K562 (cell line): ENCODE measurements around the gene ZNF300. TPM values are rescaled to one million over a fixed set of nuclear protein-coding genes. Genes with fewer than 3 reads are reported as not detected.

Experiments used
- ATAC-seq: fragments of 200-7000 bp; cut with Tn5 transposase; 3 replicates; pipeline ENCODE4 v1.9.1; 2020; ENCODE audit warnings: moderate library complexity
- BruUV-seq: library from RNA; stranded (reverse); fragments of 400-500 nt; replicated peaks from 2 replicates; lab custom pipeline; 2021; lab: Mats Ljungman, UMichigan
- CTCF ChIA-PET: fragments of 300-600 bp; formaldehyde crosslinking; extraction: SDS; loops from one replicate; lab custom pipeline; 2021; ENCODE audit warnings: low intra/inter-chr PET ratio; lab: Yijun Ruan, JAX
- POLR2A ChIA-PET: fragments of 300-600, 350-650 bp; sonication (Branson Sonifier 250); formaldehyde crosslinking; extraction: SDS; loops from one replicate; lab custom pipeline; 2021; ENCODE audit warnings: antibody characterized with exemption, inconsistent platforms; lab: Yijun Ruan, JAX
- DNase-seq, 4 experiments: peaks; one replicate each; pipeline versions ENCODE4 v3.0.0 to v3.0.0-alpha.2; 2011 to 2018; ENCODE audit warnings: low spot score in 3 of 4, mixed read lengths in 3 of 4; ENCODE audit errors: extremely low read depth in 1 of 4
- FAIRE-seq: peaks from 2 replicates; lab custom pipeline; 2011; peaks lifted over from hg19 to GRCh38; lab: Jason Lieb, UNC
- H2AFZ ChIP-seq: 2 replicates; pipeline ENCODE4 v1.6.0; 2011; ENCODE audit warnings: low read depth, low read length, control low read depth, inconsistent platforms
- H3K27ac ChIP-seq: fragments of 200-600 bp; 3 replicates; pipeline ENCODE4 v1.8.0; 2011; ENCODE audit warnings: low read depth, mild to moderate bottlenecking, control low read depth, inconsistent platforms, low read length, moderate library complexity, mixed read lengths; ENCODE audit errors: extremely low read depth
- H3K27me3 ChIP-seq, 2 experiments: fragments of 300-600 bp in 1 of 2; 2 replicates in 1 of 2; 3 replicates in 1 of 2; pipeline versions ENCODE4 v1.6.0 to v1.8.0; 2011; ENCODE audit warnings: inconsistent platforms in 2 of 2, low read length in 2 of 2, mild to moderate bottlenecking in 1 of 2, mixed read lengths in 1 of 2, moderate library complexity in 1 of 2; ENCODE audit not compliant: control insufficient read depth in 2 of 2, insufficient read depth in 2 of 2
- H3K36me3 ChIP-seq: fragments of 300-600 bp; 3 replicates; pipeline ENCODE4 v1.8.0; 2011; ENCODE audit warnings: mild to moderate bottlenecking, low read length, inconsistent platforms; ENCODE audit not compliant: control insufficient read depth, insufficient read depth
- H3K4me1 ChIP-seq, 2 experiments: fragments of 200-600 bp in 1 of 2; replicated peaks in 1 of 2; 2 replicates in 1 of 2; 3 replicates in 1 of 2; pipeline versions ENCODE4 v1.5.1 to v1.8.0; 2011; ENCODE audit warnings: inconsistent platforms in 2 of 2, low read length in 2 of 2, mild to moderate bottlenecking in 1 of 2, mixed read lengths in 1 of 2, moderate library complexity in 1 of 2; ENCODE audit not compliant: control insufficient read depth in 2 of 2, insufficient read depth in 2 of 2
- H3K4me2 ChIP-seq: 2 replicates; pipeline ENCODE4 v1.6.1; 2011; ENCODE audit warnings: low read length, control low read depth, inconsistent platforms, mixed read lengths; ENCODE audit not compliant: insufficient read depth
- H3K4me3 ChIP-seq: fragments of 200-600 bp; sonication (generic), shearing (Covaris generic); 2 replicates; pipeline ENCODE4 v1.5.1; 2016; ENCODE audit warnings: control low read depth, inconsistent platforms
- H3K79me2 ChIP-seq: fragments of 200-600 bp; 3 replicates; pipeline ENCODE4 v1.8.0; 2011; ENCODE audit warnings: low read length, inconsistent platforms; ENCODE audit not compliant: control insufficient read depth, insufficient read depth
- H3K9ac ChIP-seq, 2 experiments: 2 replicates each; pipeline versions ENCODE4 v1.6.0 to v1.6.1; 2011; ENCODE audit warnings: low read depth in 2 of 2, low read length in 2 of 2, control low read depth in 1 of 2, inconsistent platforms in 1 of 2, mild to moderate bottlenecking in 1 of 2, mixed read lengths in 1 of 2; ENCODE audit not compliant: insufficient read depth in 1 of 2
- H3K9me1 ChIP-seq: one replicate; pipeline ENCODE4 v1.6.0; 2011; ENCODE audit warnings: inconsistent platforms, mild to moderate bottlenecking, low read length, moderate library complexity; ENCODE audit not compliant: control insufficient read depth, insufficient read depth
- H3K9me3 ChIP-seq: replicated peaks from 2 replicates; pipeline ENCODE4 v1.5.1; 2011; ENCODE audit warnings: low read depth, low read length, inconsistent platforms; ENCODE audit not compliant: control insufficient read depth, insufficient read depth
- H4K20me1 ChIP-seq: replicated peaks from 2 replicates; pipeline ENCODE4 v1.6.1; 2011; ENCODE audit warnings: low read length, inconsistent platforms, mixed read lengths; ENCODE audit not compliant: control insufficient read depth, insufficient read depth
- CBX3 ChIP-seq, 2 experiments: IDR thresholded peaks; 1 replicate in 1 of 2; 2 replicates in 1 of 2; pipeline ENCODE4 v1.6.1; 2012; ENCODE audit warnings: inconsistent platforms in 2 of 2, low read length in 2 of 2, borderline replicate concordance in 1 of 2, control low read depth in 1 of 2
- HDAC3 ChIP-seq: fragments of 450-650 bp; IDR thresholded peaks from 2 replicates; pipeline ENCODE4 v1.6.1; 2018; ENCODE audit warnings: borderline replicate concordance, mild to moderate bottlenecking, moderate library complexity; ENCODE audit not compliant: partially characterized antibody
- PHB ChIP-seq: fragments of 250-450 bp; sonication (Bioruptor Pico); IDR thresholded peaks from 2 replicates; pipeline ENCODE4 v1.5.0; 2021
- TRIM24 ChIP-seq, 2 experiments: fragments of 450-650 bp; IDR thresholded peaks; 2 replicates each; pipeline ENCODE4 v1.6.1; 2016
- TRIM28 ChIP-seq: fragments of 450-650 bp; IDR thresholded peaks from 2 replicates; pipeline ENCODE4 v1.6.1; 2017
- XRCC3 ChIP-seq: fragments of 450-650 bp; IDR thresholded peaks from 2 replicates; pipeline ENCODE4 v1.6.1; 2017; ENCODE audit warnings: mild to moderate bottlenecking, moderate library complexity
- ZNF274 ChIP-seq: IDR thresholded peaks from 2 replicates; pipeline ENCODE4 v1.6.1; 2011; ENCODE audit warnings: low read depth, mild to moderate bottlenecking, low read length, moderate library complexity, borderline replicate concordance
- ZNF584 ChIP-seq: fragments of 200-800 bp; sonication (Bioruptor generic); IDR thresholded peaks from 2 replicates; pipeline ENCODE4 v1.6.1; 2016; ENCODE audit warnings: low read depth, mild to moderate bottlenecking, missing genetic modification characterization, missing compliant biosample characterization
- in situ Hi-C: fragments of 300-500 bp; cut with MboI; formaldehyde crosslinking; loops from 4 replicates; pipeline ENCODE4 v1.15.0; 2018; ENCODE audit warnings: inconsistent platforms, mixed read lengths
- intact Hi-C: fragments of 100-400 bp; cut with micrococcal nuclease; formaldehyde crosslinking; loops from 2 replicates; pipeline ENCODE4 v1.14.2; 2022
- polyA plus RNA-seq, 8 experiments: library from polyadenylated mRNA; depleted of rRNA in 4 of 8; stranded (reverse) in 5 of 8; unstranded in 3 of 8; fragments of >200 nt; fragmentation: Nextera tagmentation in 2 of 8; fragmentation: Illumina TruSeq in 1 of 8; extraction: Ambion mirVana in 2 of 8; extraction: Trizol in 1 of 8; gene quantifications; 2 replicates each; pipeline versions ENCODE4 v1.2.1 to v1.2.3, GENCODE V29; 2011 to 2014; ENCODE audit warnings: inconsistent platforms in 1 of 8, missing spikeins in 1 of 8
- total RNA-seq, 7 experiments: library from RNA; depleted of rRNA in 6 of 7; stranded (reverse); fragments of >200 nt in 6 of 7; fragmentation: Illumina TruSeq in 2 of 7; extraction: Trizol in 2 of 7; gene quantifications; 2 replicates each; pipeline versions ENCODE4 v1.2.1 to v1.2.3, GENCODE V29; 2011 to 2021; ENCODE audit warnings: low replicate concordance in 1 of 7
- TF ChIP-seq, protein P1 (sequence below): fragments of 450-650 bp; IDR thresholded peaks from 2 replicates; pipeline ENCODE4 v1.6.1; 2017; ENCODE audit warnings: antibody characterized with exemption, mild to moderate bottlenecking
- TF ChIP-seq, protein P2 (sequence below): conservative IDR thresholded peaks from 2 replicates; pipeline ENCODE4 v1.6.1; 2011; ENCODE audit warnings: low read depth, mild to moderate bottlenecking, low read length; ENCODE audit not compliant: control insufficient read depth
- TF ChIP-seq, protein P3 (sequence below), 2 experiments: fragments of 450-650 bp; conservative IDR thresholded peaks; 2 replicates each; pipeline ENCODE4 v1.6.1; 2017; ENCODE audit warnings: mild to moderate bottlenecking in 2 of 2, moderate library complexity in 2 of 2
- TF ChIP-seq, protein P4 (sequence below): fragments of 450-650 bp; formaldehyde crosslinking; IDR thresholded peaks from 2 replicates; pipeline ENCODE4 v1.4.0; 2022; ENCODE audit warnings: missing genetic modification characterization

Gene ZNF300
- total and polyA plus RNA-seq, 9 of the 15 experiments (the other 6 are each of a cell fraction or from before 2014, with no cell fraction given) = 4.4 to 13.2 (median 11.1) TPM

DNA sequence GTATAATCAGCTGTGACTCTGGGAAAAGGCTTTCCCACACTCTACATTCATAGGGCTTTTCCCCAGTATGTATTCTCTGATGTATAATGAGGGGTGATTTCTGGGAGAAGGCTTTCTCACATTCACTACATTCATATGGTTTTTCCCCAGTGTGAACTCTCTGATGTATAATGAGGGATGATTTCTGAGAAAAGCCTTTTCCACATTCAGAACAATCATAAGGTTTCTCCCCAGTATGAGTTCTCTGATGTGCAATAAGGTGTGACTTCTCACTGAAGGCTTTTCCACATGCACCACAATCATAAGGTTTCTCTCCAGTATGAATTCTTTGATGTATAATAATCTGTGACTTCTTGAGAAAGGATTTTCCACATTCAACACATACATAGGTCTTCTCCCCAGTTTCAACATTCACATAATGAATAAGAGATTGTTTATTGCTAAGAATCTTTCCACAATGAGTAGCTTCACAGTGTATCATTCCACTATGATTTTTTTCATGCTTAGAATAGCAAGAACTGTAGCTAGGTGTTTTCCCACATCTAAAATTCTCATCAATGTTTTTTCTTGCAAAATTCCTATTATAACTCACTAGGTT, 26.7 kb upstream of the ZNF300 start:
- CTCF ChIA-PET = no interaction called here
- intact Hi-C loops = no loop called here
- Histone ChIP-seq H3K4me1 (no peaks in the 10 kb centered on the region), H3K9me1 (no peaks in the 10 kb centered on the region), H3K36me3 (no peaks in the 10 kb centered on the region), H3K4me2 (no peak overlapping the region), H3K4me3 (no peak overlapping the region), H4K20me1 (no peaks in the 10 kb centered on the region), H3K27me3 (no peaks in the 10 kb centered on the region)
- no TSS peak for BruUV-seq
- TF ChIP-seq HDAC3 = no peak
- TF ChIP-seq ZNF274 = peak; percentile 99
- TF ChIP-seq, protein P1, sequence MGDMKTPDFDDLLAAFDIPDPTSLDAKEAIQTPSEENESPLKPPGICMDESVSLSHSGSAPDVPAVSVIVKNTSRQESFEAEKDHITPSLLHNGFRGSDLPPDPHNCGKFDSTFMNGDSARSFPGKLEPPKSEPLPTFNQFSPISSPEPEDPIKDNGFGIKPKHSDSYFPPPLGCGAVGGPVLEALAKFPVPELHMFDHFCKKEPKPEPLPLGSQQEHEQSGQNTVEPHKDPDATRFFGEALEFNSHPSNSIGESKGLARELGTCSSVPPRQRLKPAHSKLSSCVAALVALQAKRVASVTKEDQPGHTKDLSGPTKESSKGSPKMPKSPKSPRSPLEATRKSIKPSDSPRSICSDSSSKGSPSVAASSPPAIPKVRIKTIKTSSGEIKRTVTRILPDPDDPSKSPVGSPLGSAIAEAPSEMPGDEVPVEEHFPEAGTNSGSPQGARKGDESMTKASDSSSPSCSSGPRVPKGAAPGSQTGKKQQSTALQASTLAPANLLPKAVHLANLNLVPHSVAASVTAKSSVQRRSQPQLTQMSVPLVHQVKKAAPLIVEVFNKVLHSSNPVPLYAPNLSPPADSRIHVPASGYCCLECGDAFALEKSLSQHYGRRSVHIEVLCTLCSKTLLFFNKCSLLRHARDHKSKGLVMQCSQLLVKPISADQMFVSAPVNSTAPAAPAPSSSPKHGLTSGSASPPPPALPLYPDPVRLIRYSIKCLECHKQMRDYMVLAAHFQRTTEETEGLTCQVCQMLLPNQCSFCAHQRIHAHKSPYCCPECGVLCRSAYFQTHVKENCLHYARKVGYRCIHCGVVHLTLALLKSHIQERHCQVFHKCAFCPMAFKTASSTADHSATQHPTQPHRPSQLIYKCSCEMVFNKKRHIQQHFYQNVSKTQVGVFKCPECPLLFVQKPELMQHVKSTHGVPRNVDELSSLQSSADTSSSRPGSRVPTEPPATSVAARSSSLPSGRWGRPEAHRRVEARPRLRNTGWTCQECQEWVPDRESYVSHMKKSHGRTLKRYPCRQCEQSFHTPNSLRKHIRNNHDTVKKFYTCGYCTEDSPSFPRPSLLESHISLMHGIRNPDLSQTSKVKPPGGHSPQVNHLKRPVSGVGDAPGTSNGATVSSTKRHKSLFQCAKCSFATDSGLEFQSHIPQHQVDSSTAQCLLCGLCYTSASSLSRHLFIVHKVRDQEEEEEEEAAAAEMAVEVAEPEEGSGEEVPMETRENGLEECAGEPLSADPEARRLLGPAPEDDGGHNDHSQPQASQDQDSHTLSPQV = no peak
- TF ChIP-seq ZNF584 (CRISPR knock-in tag) = no peak
- TF ChIP-seq, protein P2, sequence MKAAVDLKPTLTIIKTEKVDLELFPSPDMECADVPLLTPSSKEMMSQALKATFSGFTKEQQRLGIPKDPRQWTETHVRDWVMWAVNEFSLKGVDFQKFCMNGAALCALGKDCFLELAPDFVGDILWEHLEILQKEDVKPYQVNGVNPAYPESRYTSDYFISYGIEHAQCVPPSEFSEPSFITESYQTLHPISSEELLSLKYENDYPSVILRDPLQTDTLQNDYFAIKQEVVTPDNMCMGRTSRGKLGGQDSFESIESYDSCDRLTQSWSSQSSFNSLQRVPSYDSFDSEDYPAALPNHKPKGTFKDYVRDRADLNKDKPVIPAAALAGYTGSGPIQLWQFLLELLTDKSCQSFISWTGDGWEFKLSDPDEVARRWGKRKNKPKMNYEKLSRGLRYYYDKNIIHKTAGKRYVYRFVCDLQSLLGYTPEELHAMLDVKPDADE = 0 out of 2 replicates have a peak, but pooled peaks have one; percentile 26
- TF ChIP-seq, protein P3, sequence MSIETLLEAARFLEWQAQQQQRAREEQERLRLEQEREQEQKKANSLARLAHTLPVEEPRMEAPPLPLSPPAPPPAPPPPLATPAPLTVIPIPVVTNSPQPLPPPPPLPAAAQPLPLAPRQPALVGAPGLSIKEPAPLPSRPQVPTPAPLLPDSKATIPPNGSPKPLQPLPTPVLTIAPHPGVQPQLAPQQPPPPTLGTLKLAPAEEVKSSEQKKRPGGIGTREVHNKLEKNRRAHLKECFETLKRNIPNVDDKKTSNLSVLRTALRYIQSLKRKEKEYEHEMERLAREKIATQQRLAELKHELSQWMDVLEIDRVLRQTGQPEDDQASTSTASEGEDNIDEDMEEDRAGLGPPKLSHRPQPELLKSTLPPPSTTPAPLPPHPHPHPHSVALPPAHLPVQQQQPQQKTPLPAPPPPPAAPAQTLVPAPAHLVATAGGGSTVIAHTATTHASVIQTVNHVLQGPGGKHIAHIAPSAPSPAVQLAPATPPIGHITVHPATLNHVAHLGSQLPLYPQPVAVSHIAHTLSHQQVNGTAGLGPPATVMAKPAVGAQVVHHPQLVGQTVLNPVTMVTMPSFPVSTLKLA (conservative IDR thresholded peaks at IDR 0.05) = no peak
- peak; percentile 94 for TF ChIP-seq TRIM28
- TF ChIP-seq XRCC3 = 0 out of 2 replicates have a peak, but pooled peaks have one; percentile 48
- peak in 1 of 2 experiments; percentile 34; a peak in 1 of 3 replicates for TF ChIP-seq CBX3 (IDR thresholded peaks at IDR 0.05; ENCODE audit: borderline replicate concordance in 1 of 2, low read length in 2 of 2)
- TF ChIP-seq PHB = no peak
- TF ChIP-seq, protein P4, sequence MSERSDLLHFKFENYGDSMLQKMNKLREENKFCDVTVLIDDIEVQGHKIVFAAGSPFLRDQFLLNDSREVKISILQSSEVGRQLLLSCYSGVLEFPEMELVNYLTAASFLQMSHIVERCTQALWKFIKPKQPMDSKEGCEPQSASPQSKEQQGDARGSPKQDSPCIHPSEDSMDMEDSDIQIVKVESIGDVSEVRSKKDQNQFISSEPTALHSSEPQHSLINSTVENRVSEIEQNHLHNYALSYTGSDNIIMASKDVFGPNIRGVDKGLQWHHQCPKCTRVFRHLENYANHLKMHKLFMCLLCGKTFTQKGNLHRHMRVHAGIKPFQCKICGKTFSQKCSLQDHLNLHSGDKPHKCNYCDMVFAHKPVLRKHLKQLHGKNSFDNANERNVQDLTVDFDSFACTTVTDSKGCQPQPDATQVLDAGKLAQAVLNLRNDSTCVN (CRISPR knock-in tag) = no peak
- TF ChIP-seq TRIM24 (IDR thresholded peaks at IDR 0.05) = 0 out of 4 replicates have a peak, but pooled peaks of 1 of the 2 experiments have one; percentile 34
- TF ChIP-seq, all 486 proteins: peak for 6
- POLR2A ChIA-PET = no interaction called here
- DNase-seq (no peak), ATAC-seq (no peak), FAIRE-seq (peak; percentile 61)
- Histone ChIP-seq H3K9ac (no peak overlapping the region), H3K9me3 (peaks cover 26% of the 10 kb centered on the region), H3K79me2 (no peaks in the 10 kb centered on the region), H3K27ac (no peak overlapping the region), H2AFZ (no peak overlapping the region)
- in situ Hi-C loops = no loop called here
